Esophagus squamous epithelium (tissue), 4 donors: Measurements from ENCODE around the gene DMAP1.

Experiments
- POLR2A ChIP-seq, 4 donors: fragments of 450-650 bp; IDR thresholded peaks; one replicate each; pipeline ENCODE4 v1.6.1; 2017; ENCODE audit warnings: antibody characterized with exemption in 4 of 4, mild to moderate bottlenecking in 4 of 4, moderate library complexity in 3 of 4
- TF ChIP-seq, protein P1 (sequence below), 6 experiments: fragments of 450-650 bp in 4 of 6; fragments of 200-600 bp in 2 of 6; sonication (generic) in 2 of 6; IDR thresholded peaks; one replicate each; pipeline ENCODE4 v1.5.1; 2016 to 2019; ENCODE audit warnings: antibody characterized with exemption in 6 of 6, mild to moderate bottlenecking in 4 of 6, moderate library complexity in 4 of 6

DNA sequence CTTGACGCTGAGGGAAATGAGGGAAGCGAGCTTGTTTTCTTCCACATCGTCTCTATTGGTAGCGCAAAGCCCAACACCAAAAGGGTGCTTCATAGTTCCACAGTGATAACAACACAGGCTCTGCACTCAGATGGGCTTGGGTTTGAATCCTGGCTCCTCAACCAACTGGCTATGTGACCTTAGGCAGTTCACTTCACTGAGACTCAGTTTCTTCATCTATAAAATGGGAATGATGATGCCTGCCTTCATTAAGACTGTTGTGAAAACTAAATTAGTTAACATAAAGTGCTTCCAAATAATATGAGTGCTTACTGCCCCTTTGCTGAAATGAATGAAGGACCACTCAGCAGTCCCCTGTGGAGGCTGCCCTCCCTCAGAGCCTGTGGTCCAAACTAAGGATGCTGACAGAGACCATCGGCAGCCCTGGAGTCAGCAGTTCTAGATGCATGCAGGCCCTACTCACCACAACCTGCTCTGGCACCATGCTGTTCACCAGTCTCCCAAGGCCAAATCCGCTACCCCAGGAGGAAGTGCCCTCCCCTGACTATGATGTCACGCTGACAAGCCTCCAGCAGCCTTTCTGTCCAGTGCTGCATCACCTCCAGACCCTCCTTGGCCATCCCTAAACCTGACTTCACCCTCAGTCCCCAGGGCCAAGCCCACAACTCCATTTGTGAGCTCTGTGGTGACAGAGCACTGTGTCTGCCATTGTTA, 30.7 kb downstream of the DMAP1 start:
- TF ChIP-seq, protein P1, sequence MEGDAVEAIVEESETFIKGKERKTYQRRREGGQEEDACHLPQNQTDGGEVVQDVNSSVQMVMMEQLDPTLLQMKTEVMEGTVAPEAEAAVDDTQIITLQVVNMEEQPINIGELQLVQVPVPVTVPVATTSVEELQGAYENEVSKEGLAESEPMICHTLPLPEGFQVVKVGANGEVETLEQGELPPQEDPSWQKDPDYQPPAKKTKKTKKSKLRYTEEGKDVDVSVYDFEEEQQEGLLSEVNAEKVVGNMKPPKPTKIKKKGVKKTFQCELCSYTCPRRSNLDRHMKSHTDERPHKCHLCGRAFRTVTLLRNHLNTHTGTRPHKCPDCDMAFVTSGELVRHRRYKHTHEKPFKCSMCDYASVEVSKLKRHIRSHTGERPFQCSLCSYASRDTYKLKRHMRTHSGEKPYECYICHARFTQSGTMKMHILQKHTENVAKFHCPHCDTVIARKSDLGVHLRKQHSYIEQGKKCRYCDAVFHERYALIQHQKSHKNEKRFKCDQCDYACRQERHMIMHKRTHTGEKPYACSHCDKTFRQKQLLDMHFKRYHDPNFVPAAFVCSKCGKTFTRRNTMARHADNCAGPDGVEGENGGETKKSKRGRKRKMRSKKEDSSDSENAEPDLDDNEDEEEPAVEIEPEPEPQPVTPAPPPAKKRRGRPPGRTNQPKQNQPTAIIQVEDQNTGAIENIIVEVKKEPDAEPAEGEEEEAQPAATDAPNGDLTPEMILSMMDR (IDR thresholded peaks at IDR 0.05), result no peak
- TF ChIP-seq POLR2A (IDR thresholded peaks at IDR 0.05), result no peak
